HL-60/S4 treated with phorbol 12-myristate 13-acetate at 8.2 ng/mL for 4 days and 3 days (cell line): ENCODE results near the gene PPFIBP1.

Experiments used
- in situ Hi-C: fragments of 300-500 bp; cut with MboI; formaldehyde crosslinking; loops from 2 replicates; pipeline ENCODE4 v1.15.0; 2022; ENCODE audit warnings: low sequenced_read_pairs

PPFIBP1 gene

GRCh38 chr12:27695556-27696292 lies 171.7 kb downstream of the PPFIBP1 start:
- in situ Hi-C loops = no loop called here

GRCh38 chr12:27696293-27696652 lies 172.3 kb downstream of the PPFIBP1 start, which contains the start of gene REP15:
Gene REP15, plus strand, starts transcription at chr12:27696447. Its CDS starts 116 bp downstream, at chr12:27696563.
- in situ Hi-C loops = no loop called here

- in situ Hi-C loops = no loop called here
These were observed 173.0 kb downstream of the PPFIBP1 start for GRCh38 chr12:27696864-27697564.

- in situ Hi-C loops = no loop called here
These were observed 179.9 kb downstream of the PPFIBP1 start for GRCh38 chr12:27703720-27704452.

- in situ Hi-C loops = no loop called here
These were observed 181.3 kb downstream of the PPFIBP1 start for GRCh38 chr12:27705263-27705662.

GRCh38 chr12:27707216-27707615 lies 183.2 kb downstream of the PPFIBP1 start:
- in situ Hi-C loops = no loop called here

- in situ Hi-C loops = no loop called here
These were observed 185.4 kb downstream of the PPFIBP1 start for GRCh38 chr12:27709212-27709931.

- in situ Hi-C loops = no loop called here
These were observed 186.1 kb downstream of the PPFIBP1 start for GRCh38 chr12:27709932-27710591.

GRCh38 chr12:27710592-27711316 lies 186.7 kb downstream of the PPFIBP1 start, which contains the start of gene MRPS35:
Gene MRPS35, plus strand, starts transcription at chr12:27710832. Its CDS starts 12 bp downstream, at chr12:27710844.
- in situ Hi-C loops = no loop called here

GRCh38 chr12:27711317-27711682 lies 187.3 kb downstream of the PPFIBP1 start:
- in situ Hi-C loops = no loop called here

GRCh38 chr12:27711967-27712366 lies 188.0 kb downstream of the PPFIBP1 start:
- in situ Hi-C loops = no loop called here

- in situ Hi-C loops = no loop called here
These were observed 199.2 kb downstream of the PPFIBP1 start for GRCh38 chr12:27723212-27723611.

GRCh38 chr12:27730097-27730588 lies 206.1 kb downstream of the PPFIBP1 start:
- in situ Hi-C loops = loop anchor here (25.0 kb wide), 1 partner anchor 1132 kb away; no protein-coding TSS in a partner anchor

- in situ Hi-C loops = loop anchor here (25.0 kb wide), 1 partner anchor 1130 kb away; no protein-coding TSS in a partner anchor
These were observed 208.3 kb downstream of the PPFIBP1 start for GRCh38 chr12:27732281-27732680.

GRCh38 chr12:27733052-27733656 lies 209.1 kb downstream of the PPFIBP1 start:
- in situ Hi-C loops = loop anchor here (25.0 kb wide), 1 partner anchor 1129 kb away; no protein-coding TSS in a partner anchor

GRCh38 chr12:27733791-27734190 lies 209.8 kb downstream of the PPFIBP1 start:
- in situ Hi-C loops = loop anchor here (25.0 kb wide), 1 partner anchor 1129 kb away; no protein-coding TSS in a partner anchor

GRCh38 chr12:27734321-27734720 lies 210.3 kb downstream of the PPFIBP1 start:
- in situ Hi-C loops = loop anchor here (25.0 kb wide), 1 partner anchor 1128 kb away; no protein-coding TSS in a partner anchor

GRCh38 chr12:27743601-27744000 lies 219.6 kb downstream of the PPFIBP1 start:
- in situ Hi-C loops = loop anchor here (10.0 to 25.0 kb wide), 2 partner anchors 191 to 1119 kb away; no protein-coding TSS in a partner anchor
